OCI-LY7 (cell line): ENCODE measurements around the gene RASAL1.

Experiments used
- EZH2phosphoT487 ChIP-seq: fragments of 200-600 bp; sonication (generic); IDR thresholded peaks from 2 replicates; pipeline ENCODE4 v1.6.1; 2018; ENCODE audit warnings: low read depth, borderline replicate concordance, mild to moderate bottlenecking, mixed run types, antibody characterized with exemption, low read length, moderate library complexity, mixed read lengths
- TF ChIP-seq, protein P1 (sequence below): fragments of 200-600 bp; sonication (generic); conservative IDR thresholded peaks from 2 replicates; pipeline ENCODE4 v1.5.1; 2014; ENCODE audit warnings: mild to moderate bottlenecking, antibody characterized with exemption, low read length, moderate library complexity, mixed read lengths

DNA sequence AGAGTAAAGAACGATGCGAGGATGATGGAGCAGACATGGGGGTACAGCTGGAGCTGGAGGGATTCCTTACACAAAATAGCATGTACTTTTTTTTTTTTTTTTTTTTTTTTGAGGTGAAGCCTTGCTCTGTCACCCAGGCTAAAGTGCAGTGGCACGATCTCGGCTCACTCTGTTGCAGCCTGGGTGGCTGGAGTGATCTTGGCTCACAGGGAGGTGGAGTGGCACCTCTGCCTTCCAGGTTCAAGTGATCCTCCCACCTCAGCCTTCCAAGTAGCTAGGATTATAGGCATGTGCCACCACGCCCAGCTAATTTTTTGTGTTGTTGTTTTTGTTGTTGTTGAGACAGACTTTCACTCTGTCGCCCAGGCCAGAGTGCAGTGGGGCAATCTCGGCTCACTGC lies 5.1 kb upstream of the RASAL1 start:
- TF ChIP-seq, protein P1, sequence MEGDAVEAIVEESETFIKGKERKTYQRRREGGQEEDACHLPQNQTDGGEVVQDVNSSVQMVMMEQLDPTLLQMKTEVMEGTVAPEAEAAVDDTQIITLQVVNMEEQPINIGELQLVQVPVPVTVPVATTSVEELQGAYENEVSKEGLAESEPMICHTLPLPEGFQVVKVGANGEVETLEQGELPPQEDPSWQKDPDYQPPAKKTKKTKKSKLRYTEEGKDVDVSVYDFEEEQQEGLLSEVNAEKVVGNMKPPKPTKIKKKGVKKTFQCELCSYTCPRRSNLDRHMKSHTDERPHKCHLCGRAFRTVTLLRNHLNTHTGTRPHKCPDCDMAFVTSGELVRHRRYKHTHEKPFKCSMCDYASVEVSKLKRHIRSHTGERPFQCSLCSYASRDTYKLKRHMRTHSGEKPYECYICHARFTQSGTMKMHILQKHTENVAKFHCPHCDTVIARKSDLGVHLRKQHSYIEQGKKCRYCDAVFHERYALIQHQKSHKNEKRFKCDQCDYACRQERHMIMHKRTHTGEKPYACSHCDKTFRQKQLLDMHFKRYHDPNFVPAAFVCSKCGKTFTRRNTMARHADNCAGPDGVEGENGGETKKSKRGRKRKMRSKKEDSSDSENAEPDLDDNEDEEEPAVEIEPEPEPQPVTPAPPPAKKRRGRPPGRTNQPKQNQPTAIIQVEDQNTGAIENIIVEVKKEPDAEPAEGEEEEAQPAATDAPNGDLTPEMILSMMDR, result no peak
- no peak for TF ChIP-seq EZH2phosphoT487
